COLO829 (cell line): ENCODE data around the gene SNAPC2.
"Not testable (repeated sequence)": the region's sequence is repeated elsewhere in the genome, so short reads cannot be mapped to it uniquely, and the experiment has no call there.

Experiments used
- DNase-seq: peaks from one replicate; pipeline ENCODE4 v3.0.0; 2012; ENCODE audit warnings: low spot score

Gene SNAPC2

GRCh38 chr19:7908742-7909461 is 11.2 kb upstream of the SNAPC2 start:
- no peak for DNase-seq

GRCh38 chr19:7909471-7910067 is 10.6 kb upstream of the SNAPC2 start:
- no peak for DNase-seq

- no peak for DNase-seq
Measured at GRCh38 chr19:7910321-7911161, 9.6 kb upstream of the SNAPC2 start.

GRCh38 chr19:7911508-7912143 is 8.5 kb upstream of the SNAPC2 start:
- no peak for DNase-seq

- DNase-seq: no peak
Measured at GRCh38 chr19:7912144-7912696, 7.9 kb upstream of the SNAPC2 start.

- no peak for DNase-seq
Measured at GRCh38 chr19:7912697-7913564, 7.2 kb upstream of the SNAPC2 start.

- DNase-seq: no peak
Measured at GRCh38 chr19:7913652-7914051, 6.5 kb upstream of the SNAPC2 start.

GRCh38 chr19:7914099-7914498 is 6.0 kb upstream of the SNAPC2 start:
- DNase-seq: no peak

GRCh38 chr19:7914598-7915045 is 5.5 kb upstream of the SNAPC2 start, which contains the start of gene TGFBR3L:
Gene TGFBR3L, plus strand, starts transcription at chr19:7914830.
- no peak for DNase-seq

GRCh38 chr19:7915250-7916102 is 4.7 kb upstream of the SNAPC2 start:
- DNase-seq: no peak

GRCh38 chr19:7916103-7916954 is 3.8 kb upstream of the SNAPC2 start:
- no peak for DNase-seq

- DNase-seq: no peak
Measured at GRCh38 chr19:7916955-7917266, 3.2 kb upstream of the SNAPC2 start.

GRCh38 chr19:7917267-7918061 is 2.7 kb upstream of the SNAPC2 start:
- no peak for DNase-seq

GRCh38 chr19:7918062-7918614 is 2.0 kb upstream of the SNAPC2 start:
- not testable (repeated sequence) for DNase-seq

GRCh38 chr19:7918615-7919421 is 1.3 kb upstream of the SNAPC2 start:
- no peak for DNase-seq

GRCh38 chr19:7920519-7921301 is 572 bp downstream of the SNAPC2 start:
- peak; percentile 95 for DNase-seq
